Fibroblast of gingiva (primary cell): Measurements from ENCODE around the gene SLC5A6.
"Not testable (repeated sequence)": the region's sequence is repeated elsewhere in the genome, so short reads cannot be mapped to it uniquely, and the experiment has no call there.

Experiments used
- DNase-seq: peaks from one replicate; pipeline ENCODE4 v3.0.0-alpha.2; 2011; ENCODE audit warnings: low read depth

The SLC5A6 gene

GRCh38 chr2:27205206-27205605, 6.9 kb downstream of the SLC5A6 start:
- no peak for DNase-seq

GRCh38 chr2:27204566-27204965, 7.5 kb downstream of the SLC5A6 start:
- no peak for DNase-seq

GRCh38 chr2:27203741-27204140, 8.3 kb downstream of the SLC5A6 start:
- DNase-seq: no peak

GRCh38 chr2:27202854-27203253, 9.2 kb downstream of the SLC5A6 start:
- no peak for DNase-seq

- DNase-seq: no peak
These were observed 10.4 kb downstream of the SLC5A6 start for GRCh38 chr2:27201675-27202074.

GRCh38 chr2:27199241-27199640, 12.8 kb downstream of the SLC5A6 start:
- DNase-seq: no peak

GRCh38 chr2:27198627-27199026, 13.4 kb downstream of the SLC5A6 start:
- DNase-seq: no peak

- DNase-seq: not testable (repeated sequence)
These were observed 14.0 kb downstream of the SLC5A6 start for GRCh38 chr2:27198068-27198467.

GRCh38 chr2:27195799-27196198, 16.3 kb downstream of the SLC5A6 start:
- not testable (repeated sequence) for DNase-seq

GRCh38 chr2:27194538-27195354, 17.3 kb downstream of the SLC5A6 start:
- peak; percentile 94 for DNase-seq

GRCh38 chr2:27191070-27191829, 20.8 kb downstream of the SLC5A6 start:
- DNase-seq: peak; percentile 70

- DNase-seq: no peak
These were observed 22.1 kb downstream of the SLC5A6 start for GRCh38 chr2:27189989-27190388.

- DNase-seq: no peak
These were observed 25.3 kb downstream of the SLC5A6 start for GRCh38 chr2:27186613-27187345.

- DNase-seq: peak; percentile 97
These were observed 26.6 kb downstream of the SLC5A6 start for GRCh38 chr2:27185331-27186026.

GRCh38 chr2:27184115-27184514, 28.0 kb downstream of the SLC5A6 start:
- DNase-seq: peak; percentile 78

GRCh38 chr2:27182346-27182745, 29.7 kb downstream of the SLC5A6 start:
- DNase-seq: peak; percentile 49

- no peak for DNase-seq
These were observed 32.6 kb downstream of the SLC5A6 start for GRCh38 chr2:27179344-27180000.

GRCh38 chr2:27178469-27178868, 33.6 kb downstream of the SLC5A6 start:
- DNase-seq: no peak

- no peak for DNase-seq
These were observed 34.4 kb downstream of the SLC5A6 start for GRCh38 chr2:27177441-27178351.

GRCh38 chr2:27175781-27176180, 36.3 kb downstream of the SLC5A6 start:
- DNase-seq: not testable (repeated sequence)
